IPS-NIHi7 (cell line): ENCODE results near the gene MYO3B.
"Not testable (repeated sequence)": the region's sequence is repeated elsewhere in the genome, so short reads cannot be mapped to it uniquely, and the experiment has no call there.

Experiments
- DNase-seq: peaks from one replicate; pipeline ENCODE4 v3.0.0; 2012; ENCODE audit warnings: mixed read lengths; ENCODE audit errors: extremely low spot score

MYO3B gene

GRCh38 chr2:170213281-170213625 is 35.3 kb downstream of the MYO3B start:
- not testable (repeated sequence) for DNase-seq

GRCh38 chr2:170213651-170214050 is 35.7 kb downstream of the MYO3B start:
- DNase-seq = no peak

- peak; percentile 61 for DNase-seq
Measured at GRCh38 chr2:170214309-170214948, 36.5 kb downstream of the MYO3B start.

- DNase-seq = peak; percentile 27
Measured at GRCh38 chr2:170215021-170215420, 37.1 kb downstream of the MYO3B start.

- DNase-seq = no peak
Measured at GRCh38 chr2:170216428-170216827, 38.5 kb downstream of the MYO3B start.

GRCh38 chr2:170216981-170217380 is 39.0 kb downstream of the MYO3B start:
- no peak for DNase-seq

GRCh38 chr2:170217778-170218251 is 39.9 kb downstream of the MYO3B start:
- DNase-seq = no peak

GRCh38 chr2:170218456-170218855 is 40.5 kb downstream of the MYO3B start:
- no peak for DNase-seq

- DNase-seq = no peak
Measured at GRCh38 chr2:170218931-170219330, 41.0 kb downstream of the MYO3B start.

GRCh38 chr2:170221317-170222288 is 43.7 kb downstream of the MYO3B start:
- no peak for DNase-seq

GRCh38 chr2:170222298-170222697 is 44.4 kb downstream of the MYO3B start:
- DNase-seq = peak; percentile 25

GRCh38 chr2:170222842-170223241 is 44.9 kb downstream of the MYO3B start:
- no peak for DNase-seq

GRCh38 chr2:170224692-170225294 is 46.8 kb downstream of the MYO3B start:
- no peak for DNase-seq

- no peak for DNase-seq
Measured at GRCh38 chr2:170226216-170226615, 48.3 kb downstream of the MYO3B start.

GRCh38 chr2:170227507-170227947 is 49.6 kb downstream of the MYO3B start:
- DNase-seq = no peak

GRCh38 chr2:170227951-170228350 is 50.0 kb downstream of the MYO3B start:
- DNase-seq = no peak

- no peak for DNase-seq
Measured at GRCh38 chr2:170228429-170228828, 50.5 kb downstream of the MYO3B start.

- DNase-seq = no peak
Measured at GRCh38 chr2:170229125-170229524, 51.2 kb downstream of the MYO3B start.

GRCh38 chr2:170229744-170230143 is 51.8 kb downstream of the MYO3B start:
- no peak for DNase-seq

- peak; percentile 72 for DNase-seq
Measured at GRCh38 chr2:170235860-170236679, 58.1 kb downstream of the MYO3B start.

GRCh38 chr2:170236680-170237047 is 58.7 kb downstream of the MYO3B start:
- no peak for DNase-seq
